GM19324 (cell line): Measurements from ENCODE around the gene COX6A1.
"Not testable (repeated sequence)": the region's sequence is repeated elsewhere in the genome, so short reads cannot be mapped to it uniquely, and the experiment has no call there.

Source experiments
- ATAC-seq: cut with Tn5 transposase; IDR thresholded peaks from one replicate; pipeline ENCODE4 v1.9.1; 2021; ENCODE audit warnings: mild to moderate bottlenecking, moderate library complexity; ENCODE audit not compliant: unreplicated experiment, low FRiP score

The COX6A1 gene

GRCh38 chr12:120425797-120426196 lies 12.1 kb upstream of the COX6A1 start:
- no peak for ATAC-seq

DNA sequence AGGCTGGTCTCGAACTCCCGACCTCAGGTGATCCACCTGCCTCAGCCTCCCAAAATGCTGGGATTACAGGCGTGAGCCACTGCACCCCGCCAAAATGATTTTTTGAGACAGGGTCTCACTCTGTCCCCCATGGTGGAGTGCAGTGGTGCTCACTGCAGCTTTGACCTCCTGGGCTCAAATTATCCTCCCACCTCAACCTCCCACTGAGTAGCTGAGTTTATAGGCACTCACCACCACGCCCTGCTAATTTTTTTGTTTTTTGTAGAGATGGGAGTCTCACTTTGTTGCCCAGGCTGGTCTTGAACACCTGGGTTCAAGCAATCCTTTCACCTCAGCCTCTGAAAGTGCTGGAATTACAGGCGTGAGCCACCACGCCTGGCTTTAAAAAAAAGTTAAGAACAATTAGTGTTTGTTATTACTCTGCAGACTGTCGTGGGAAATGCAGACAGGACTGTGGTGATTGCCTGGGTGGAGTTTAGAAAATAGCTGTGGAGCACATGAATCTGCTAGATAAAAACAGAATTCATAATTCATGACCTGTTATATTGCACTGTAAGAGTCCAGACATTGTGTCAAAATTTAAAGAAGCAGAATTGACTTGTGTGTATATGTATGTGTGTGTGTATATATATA lies 9.2 kb upstream of the COX6A1 start:
- ATAC-seq, result no peak

GRCh38 chr12:120429368-120429767 lies 8.5 kb upstream of the COX6A1 start:
- no peak for ATAC-seq

DNA sequence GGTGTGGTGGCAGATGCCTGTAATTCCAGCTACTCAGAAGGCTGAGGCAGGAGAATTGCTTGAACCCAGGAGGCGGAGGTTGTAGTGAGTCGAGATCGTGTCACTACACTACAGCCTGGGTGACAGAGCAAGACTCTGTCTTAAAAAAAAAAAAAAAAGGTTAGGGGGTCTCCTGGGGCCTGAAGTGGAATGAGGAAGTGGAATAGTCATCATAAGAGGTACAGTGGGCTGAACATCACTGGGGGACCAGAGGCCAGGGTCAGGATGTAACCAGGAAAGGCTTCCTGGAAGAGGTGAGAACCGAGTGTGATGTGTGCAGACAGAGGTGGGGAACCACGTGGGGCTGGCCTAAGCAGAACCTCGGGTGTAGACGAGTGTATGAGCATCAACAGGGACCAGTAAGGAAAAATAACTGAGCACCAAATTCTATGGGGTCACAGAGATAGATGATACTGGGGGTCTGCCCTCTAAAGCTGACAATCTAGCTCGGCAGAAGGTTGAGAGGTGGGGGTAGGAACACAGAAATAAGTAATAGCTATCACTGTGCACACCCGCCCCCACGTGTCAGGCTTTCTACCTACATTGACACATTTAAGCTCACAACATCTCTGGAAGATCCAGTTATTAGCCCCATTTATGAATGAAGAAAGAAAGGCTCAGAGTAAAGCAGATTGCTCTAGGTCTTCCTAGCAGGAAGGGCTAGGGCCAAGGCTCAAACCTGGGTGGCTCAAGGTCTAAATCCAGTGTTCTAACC lies 5.0 kb upstream of the COX6A1 start:
- ATAC-seq, result no peak

DNA sequence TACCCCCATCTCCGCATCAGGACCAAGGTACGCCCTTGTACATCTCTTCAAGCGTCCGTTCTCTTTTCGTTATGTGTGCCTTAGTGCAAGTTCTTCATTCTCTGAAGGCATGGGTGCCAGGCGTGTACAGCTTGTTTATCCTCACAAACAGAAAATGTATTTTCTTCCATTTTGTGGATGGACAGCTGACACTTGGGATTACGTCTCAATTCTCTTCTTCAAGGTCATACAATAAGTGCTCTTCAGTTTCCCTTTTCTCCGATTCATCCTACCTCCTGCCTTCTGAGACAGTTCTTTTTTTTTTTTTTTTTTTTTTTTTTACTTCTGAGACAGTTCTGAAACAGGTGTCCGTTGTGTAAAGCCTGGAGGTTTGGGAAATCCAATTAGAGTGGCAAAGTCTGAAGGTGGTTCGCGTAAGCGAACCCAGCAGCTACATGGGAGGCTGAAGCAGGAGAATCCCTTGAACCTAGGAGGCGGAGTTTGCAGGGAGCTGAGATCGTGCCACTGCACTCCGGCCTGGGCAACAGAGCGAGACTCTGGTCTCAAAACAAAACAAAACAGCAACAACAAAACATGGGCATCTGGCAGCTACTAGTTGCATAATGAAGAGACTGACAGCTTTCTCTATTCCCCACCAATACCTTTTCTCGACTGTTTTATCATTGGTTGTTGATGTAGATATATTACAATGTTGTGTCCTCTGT lies 734 bp downstream of the COX6A1 start:
- no peak for ATAC-seq

DNA sequence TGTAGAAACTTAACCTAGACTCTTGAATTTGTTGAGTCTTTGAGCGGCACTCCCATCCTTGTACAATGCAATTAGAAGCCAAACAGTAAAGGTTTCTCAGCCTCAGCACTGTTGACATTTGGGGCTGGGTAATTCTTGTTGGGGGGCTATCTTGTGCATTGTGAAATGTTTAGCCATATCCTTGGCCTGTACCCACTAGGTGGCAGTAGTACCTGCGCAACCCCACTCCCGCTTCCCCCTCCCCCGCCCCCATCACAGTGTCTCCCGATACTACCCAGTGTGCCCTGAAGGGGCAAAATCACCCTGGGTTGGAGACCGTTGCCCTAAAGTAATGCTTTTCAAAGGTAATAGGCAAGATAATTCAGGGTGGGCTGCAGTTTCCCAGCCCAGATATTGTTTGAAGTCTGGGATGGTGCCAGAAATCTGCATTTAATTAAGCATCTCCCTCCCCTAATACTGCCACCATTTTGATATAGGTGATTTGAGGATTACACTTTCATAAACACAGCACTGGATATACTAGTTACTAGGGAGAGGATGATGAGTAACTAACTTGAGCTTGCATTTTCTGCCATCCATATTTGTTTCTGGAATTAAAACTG lies 1.8 kb downstream of the COX6A1 start:
- no peak for ATAC-seq

DNA sequence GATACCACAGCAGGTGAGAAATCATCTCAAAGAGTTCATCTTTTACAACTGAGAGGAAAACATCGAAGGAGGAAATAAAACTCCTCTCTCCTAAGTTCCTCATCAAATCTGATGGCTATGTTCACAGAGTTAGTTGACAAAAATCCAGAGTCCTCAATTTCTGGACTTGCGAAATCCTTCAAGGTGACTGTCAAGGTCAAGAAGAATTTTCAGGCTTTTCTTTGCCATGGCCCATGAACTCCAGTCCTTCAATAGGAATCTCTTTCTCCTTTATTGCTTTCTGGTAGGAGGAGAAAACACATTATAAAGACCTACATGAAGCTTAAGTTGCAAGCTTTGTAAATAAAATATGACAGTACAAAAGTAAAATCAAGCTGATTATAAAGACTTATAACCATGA lies 6.8 kb downstream of the COX6A1 start:
- ATAC-seq, result no peak

- peak; percentile 93 for ATAC-seq
These were observed 8.3 kb downstream of the COX6A1 start, which contains the start of the genes GATC and TRIAP1 for GRCh38 chr12:120445911-120446843. GATC (plus strand) TSS chr12:120446444; CDS start chr12:120446481, 37 bp downstream. TRIAP1 (minus strand) TSS chr12:120446384; CDS start chr12:120446372, 12 bp downstream.

- ATAC-seq, result not testable (repeated sequence)
These were observed 8.9 kb downstream of the COX6A1 start for GRCh38 chr12:120446844-120447178.

DNA sequence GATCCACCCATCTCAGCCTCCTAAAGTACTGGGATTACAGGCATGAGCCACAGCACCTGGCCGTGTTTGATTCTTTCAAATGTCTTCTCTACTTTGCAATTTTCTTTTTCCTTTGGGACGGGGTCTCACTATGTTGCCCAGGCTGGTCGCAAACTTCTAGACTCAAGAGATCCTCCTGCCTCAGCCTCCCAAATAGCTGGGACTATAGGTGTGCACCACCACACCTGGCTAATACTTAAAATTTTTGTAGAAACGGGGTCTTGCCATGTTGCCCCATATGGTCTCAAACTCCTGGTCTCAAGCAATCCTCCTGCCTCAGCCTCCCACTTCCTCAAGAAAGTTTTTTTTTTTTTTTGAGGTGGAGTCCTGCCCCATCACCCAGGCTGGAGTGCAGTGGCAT lies 10.1 kb downstream of the COX6A1 start:
- no peak for ATAC-seq

DNA sequence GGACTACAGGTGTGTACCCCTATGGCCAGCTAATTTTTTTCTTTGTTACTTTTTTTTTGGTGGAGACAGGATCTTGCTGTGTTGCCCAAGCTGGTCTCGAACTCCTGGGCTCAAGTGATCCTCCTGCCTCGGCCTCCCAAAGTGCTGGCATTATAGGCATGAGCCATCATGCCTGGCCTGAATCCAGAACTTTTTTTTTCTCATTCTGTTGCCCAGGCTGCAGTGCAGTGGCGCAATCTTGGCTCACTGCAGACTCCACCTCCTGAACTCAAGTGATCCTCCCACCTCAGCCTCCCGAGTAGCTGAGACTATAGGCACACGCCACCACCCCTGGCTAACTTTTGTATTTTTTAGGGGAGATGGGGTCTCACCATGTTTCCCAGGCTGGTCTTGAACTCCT lies 14.6 kb downstream of the COX6A1 start:
- ATAC-seq, result not testable (repeated sequence)

DNA sequence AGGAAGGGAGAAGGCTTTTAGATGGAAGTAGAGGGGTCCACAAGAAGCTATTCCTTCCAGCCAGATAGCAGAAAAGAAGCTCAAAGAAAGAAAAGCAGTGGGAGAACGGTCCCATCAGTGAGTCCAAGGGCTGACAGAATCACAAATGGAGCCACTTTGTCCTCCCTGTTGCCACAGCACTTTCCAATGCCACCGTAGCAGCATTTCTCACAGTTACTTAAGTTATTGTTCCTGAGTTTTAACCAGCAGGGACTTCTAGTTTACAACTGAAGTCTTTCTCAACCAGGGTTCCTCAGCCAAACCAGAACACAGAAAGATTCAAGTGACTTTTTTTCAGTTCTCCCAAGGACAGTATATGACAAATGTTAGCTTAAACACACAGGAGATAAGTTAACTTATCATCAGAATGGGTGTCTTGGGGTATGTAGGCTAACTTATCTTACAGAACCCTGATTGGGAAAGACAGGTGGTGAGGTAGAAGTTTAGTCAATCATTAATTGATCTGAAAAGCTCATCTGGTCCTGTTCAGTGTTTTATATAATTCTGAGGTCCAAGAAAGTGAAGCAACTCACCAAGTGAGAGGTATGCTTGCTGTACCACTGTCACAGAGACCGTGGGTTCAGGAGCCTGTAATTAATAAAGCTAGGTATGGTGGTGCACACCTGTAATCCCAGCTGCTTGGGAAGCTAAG lies 15.3 kb downstream of the COX6A1 start:
- ATAC-seq, result no peak

DNA sequence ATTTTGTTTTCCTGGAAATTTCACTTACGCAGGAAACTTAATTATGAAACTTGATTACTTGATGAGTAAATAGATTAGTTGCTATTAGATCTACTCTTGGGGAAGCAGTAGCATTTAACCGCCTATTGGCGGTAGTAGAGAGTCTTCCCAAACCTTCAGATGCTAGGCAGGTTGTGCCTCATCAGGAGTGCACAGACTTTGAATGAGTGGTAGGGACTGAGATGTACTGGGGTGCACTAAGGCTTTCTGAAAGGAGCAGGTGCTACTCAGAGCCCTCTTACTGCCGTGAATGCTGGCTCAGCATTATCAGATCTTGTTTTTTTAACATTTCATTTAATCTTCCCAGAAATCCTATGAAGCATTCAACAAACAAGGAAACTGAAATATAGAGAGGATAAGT lies 16.1 kb downstream of the COX6A1 start:
- ATAC-seq, result no peak

- no peak for ATAC-seq
These were observed 17.4 kb downstream of the COX6A1 start for GRCh38 chr12:120455302-120455701.

DNA sequence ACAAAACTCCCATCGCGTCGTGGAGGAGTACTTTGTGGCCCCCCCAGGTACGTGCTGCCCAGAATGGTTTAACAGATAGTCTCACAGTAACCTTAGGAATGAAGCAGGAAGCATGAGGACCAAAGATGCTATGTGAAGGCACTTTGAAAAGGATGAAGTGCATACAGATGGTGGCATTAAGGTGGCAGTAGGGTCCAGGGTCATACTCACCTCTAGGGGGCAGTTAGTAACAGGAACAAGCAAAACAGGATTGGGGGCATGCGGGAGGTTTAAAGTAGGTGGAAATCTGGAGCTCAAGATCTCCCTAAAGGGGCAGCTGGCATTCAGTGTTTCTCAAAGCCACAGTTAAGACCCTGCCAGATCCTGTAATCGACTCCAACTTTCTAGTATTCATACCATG lies 19.2 kb downstream of the COX6A1 start:
- no peak for ATAC-seq

- no peak for ATAC-seq
These were observed 22.2 kb downstream of the COX6A1 start for GRCh38 chr12:120460157-120460556.

GRCh38 chr12:120462099-120462640 lies 24.3 kb downstream of the COX6A1 start:
- no peak for ATAC-seq

GRCh38 chr12:120463712-120464111 lies 25.8 kb downstream of the COX6A1 start:
- no peak for ATAC-seq

DNA sequence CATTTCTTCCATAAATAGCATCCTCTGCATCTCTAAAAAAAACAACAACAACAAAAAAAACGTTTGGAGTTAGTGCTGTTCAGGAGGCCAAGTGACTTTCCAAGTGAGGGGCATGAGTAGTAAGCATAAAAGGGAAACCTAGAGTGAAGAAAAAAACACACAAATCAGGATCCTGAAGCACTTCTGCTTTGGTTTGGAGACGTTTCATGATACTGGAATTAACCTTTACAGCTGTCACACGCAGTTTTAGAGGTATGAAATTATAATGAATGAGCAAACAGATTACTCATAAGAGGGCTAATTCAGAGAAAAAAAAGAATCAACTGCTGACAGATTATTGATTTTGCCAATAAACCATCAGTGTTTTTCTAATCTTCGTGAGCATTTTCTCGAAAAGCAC lies 27.8 kb downstream of the COX6A1 start:
- ATAC-seq, result no peak
